Renal cortical epithelial cell (primary cell): ENCODE measurements around the gene WDR36. TPM values are rescaled to one million over a fixed set of nuclear protein-coding genes. Genes with fewer than 3 reads are reported as not detected.
"Not testable (repeated sequence)": the region's sequence is repeated elsewhere in the genome, so short reads cannot be mapped to it uniquely, and the experiment has no call there.

Source experiments
- DNase-seq: peaks from one replicate; pipeline ENCODE4 v3.0.0-alpha.2; 2011; ENCODE audit warnings: low read depth
- total RNA-seq: library from RNA; depleted of rRNA; stranded (reverse); fragments of >200 nt; gene quantifications from 2 replicates; pipeline ENCODE4 v1.2.3, GENCODE V29; 2014

The WDR36 gene
- total RNA-seq, 1 donor from 2014 or later, result 51.1 TPM

- DNase-seq, result peak; percentile 53
These were observed 43.8 kb downstream of the WDR36 start for GRCh38 chr5:111135946-111136345.

- DNase-seq, result no peak
These were observed 45.9 kb downstream of the WDR36 start for GRCh38 chr5:111138096-111138495.

GRCh38 chr5:111141471-111141870 is 49.3 kb downstream of the WDR36 start:
- not testable (repeated sequence) for DNase-seq

- DNase-seq, result no peak
These were observed 50.8 kb downstream of the WDR36 start for GRCh38 chr5:111142932-111143331.

GRCh38 chr5:111143910-111144309 is 51.8 kb downstream of the WDR36 start:
- DNase-seq, result peak; percentile 36

- no peak for DNase-seq
These were observed 52.3 kb downstream of the WDR36 start for GRCh38 chr5:111144352-111144930.

GRCh38 chr5:111146053-111146452 is 53.9 kb downstream of the WDR36 start:
- no peak for DNase-seq

- no peak for DNase-seq
These were observed 55.4 kb downstream of the WDR36 start for GRCh38 chr5:111147502-111147901.

GRCh38 chr5:111151998-111152397 is 59.9 kb downstream of the WDR36 start:
- no peak for DNase-seq

- no peak for DNase-seq
These were observed 61.3 kb downstream of the WDR36 start for GRCh38 chr5:111153483-111153882.

- DNase-seq, result no peak
These were observed 61.8 kb downstream of the WDR36 start for GRCh38 chr5:111153945-111154344.

GRCh38 chr5:111158105-111158744 is 66.1 kb downstream of the WDR36 start:
- peak; percentile 74 for DNase-seq

GRCh38 chr5:111159845-111160244 is 67.7 kb downstream of the WDR36 start:
- peak; percentile 72 for DNase-seq

GRCh38 chr5:111163000-111163399 is 70.9 kb downstream of the WDR36 start:
- no peak for DNase-seq

- no peak for DNase-seq
These were observed 72.9 kb downstream of the WDR36 start for GRCh38 chr5:111165058-111165457.

GRCh38 chr5:111167551-111167950 is 75.4 kb downstream of the WDR36 start:
- DNase-seq, result no peak

- no peak for DNase-seq
These were observed 76.5 kb downstream of the WDR36 start for GRCh38 chr5:111168608-111169007.

GRCh38 chr5:111169269-111169668 is 77.1 kb downstream of the WDR36 start:
- DNase-seq, result no peak

GRCh38 chr5:111170279-111170678 is 78.1 kb downstream of the WDR36 start:
- DNase-seq, result no peak

GRCh38 chr5:111172504-111172903 is 80.4 kb downstream of the WDR36 start:
- peak; percentile 27 for DNase-seq

- DNase-seq, result no peak
These were observed 81.3 kb downstream of the WDR36 start for GRCh38 chr5:111173476-111173875.
